Urinary bladder (tissue), 4 donors: ENCODE results near the gene SLC6A1. TPM values are rescaled to one million over a fixed set of nuclear protein-coding genes. Genes with fewer than 3 reads are reported as not detected.

Experiments used
- DNase-seq: peaks from one replicate; pipeline ENCODE4 v3.0.0-alpha.2; 2015; ENCODE audit errors: extremely low spot score
- H3K27ac ChIP-seq: one replicate; pipeline ENCODE4 v1.5.1; 2013; ENCODE audit warnings: low read depth, mild to moderate bottlenecking, moderate library complexity
- H3K36me3 ChIP-seq: one replicate; pipeline ENCODE4 v1.6.1; 2013; ENCODE audit warnings: mild to moderate bottlenecking, moderate library complexity; ENCODE audit not compliant: insufficient read depth
- H3K4me1 ChIP-seq: one replicate; pipeline ENCODE4 v1.6.1; 2013; ENCODE audit warnings: mild to moderate bottlenecking, moderate library complexity; ENCODE audit not compliant: insufficient read depth
- H3K4me3 ChIP-seq: one replicate; pipeline ENCODE4 v1.5.1; 2013; ENCODE audit warnings: low read depth, low read length
- WGBS: extraction: QIAGEN DNeasy Blood & Tissue Kit; methylation state at CpG from one replicate; pipeline ENCODE4 v1.1.7; 2013; 5-methylcytosine and 5-hydroxymethylcytosine counted together
- polyA plus RNA-seq: library from polyadenylated mRNA; stranded (reverse); fragments of 200-250 nt; gene quantifications from one replicate; pipeline ENCODE4 v1.2.3, GENCODE V29; 2013
- total RNA-seq: library from RNA; depleted of rRNA; stranded (reverse); fragments of >200 nt; gene quantifications from one replicate; pipeline ENCODE4 v1.2.3, GENCODE V29; 2014
- donor health status: healthy with polysubstance abuse.
- donor health status: healthy.

The SLC6A1 gene
- total and polyA plus RNA-seq, 2 donors, result 0.75 to 3.2 TPM

DNA sequence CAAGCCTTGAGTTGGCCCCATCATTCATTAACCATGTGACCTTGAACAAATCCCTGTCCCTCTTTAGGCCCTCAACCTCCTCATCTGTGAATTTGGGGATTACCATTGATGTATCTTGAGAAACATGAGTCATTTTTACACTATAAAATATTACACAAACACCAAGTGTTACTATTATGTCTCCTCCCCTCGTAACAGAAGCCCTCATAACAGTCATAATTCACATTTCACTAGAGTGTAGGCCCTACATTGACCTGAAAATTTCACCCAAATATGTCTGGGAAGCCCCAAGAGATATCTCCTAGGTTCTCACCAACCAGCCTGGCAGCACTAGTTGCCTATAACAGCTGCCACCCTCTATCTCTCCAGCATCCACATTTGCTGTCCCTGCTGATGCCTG, 15.8 kb upstream of the SLC6A1 start:
- Histone ChIP-seq H3K36me3 (no peaks in the 10 kb centered on the region), H3K4me3 (no peak overlapping the region), H3K27ac (no peak overlapping the region), H3K4me1 (no peaks in the 10 kb centered on the region)
- 88% methylated on average over 1 of the region's 1 CpG for WGBS
- DNase-seq, result no peak

DNA sequence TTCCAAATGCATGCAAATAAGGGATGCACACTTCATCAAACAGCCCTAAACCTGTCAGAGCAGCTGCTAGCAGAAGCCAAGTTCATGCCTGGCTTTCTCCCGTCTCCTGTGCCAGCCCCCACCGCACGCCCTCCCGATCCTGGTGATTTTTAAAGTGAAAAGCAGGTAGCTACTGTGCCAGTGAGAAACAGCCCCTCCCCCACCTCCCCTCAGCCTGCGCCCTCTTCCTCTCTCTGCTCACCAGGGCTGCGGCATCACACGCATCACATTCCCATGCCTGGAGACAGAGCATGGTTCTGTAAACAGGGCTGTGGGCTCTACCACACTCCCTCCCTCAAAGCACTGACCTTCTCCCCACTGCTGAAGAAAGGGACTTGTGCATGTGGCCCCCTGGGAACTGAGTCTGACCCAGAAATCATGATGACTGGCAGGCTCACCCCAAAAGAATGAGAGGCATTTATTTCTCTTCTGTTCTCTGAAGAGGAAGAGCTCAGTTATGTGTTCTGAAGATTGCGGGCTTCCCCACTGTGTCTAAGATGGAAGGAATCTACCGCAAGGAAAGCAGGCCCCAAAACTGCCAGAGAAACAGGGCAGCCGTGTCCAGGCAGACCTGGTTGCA, 14.5 kb upstream of the SLC6A1 start:
- H3K4me1 ChIP-seq, result no peaks in the 10 kb centered on the region
- 29% methylated on average over 10 of the region's 10 CpGs for WGBS
- no peak overlapping the region for H3K4me3 ChIP-seq
- no peak overlapping the region for H3K27ac ChIP-seq
- no peaks in the 10 kb centered on the region for H3K36me3 ChIP-seq
- DNase-seq, result no peak

- Histone ChIP-seq H3K36me3 (no peaks in the 10 kb centered on the region), H3K27ac (no peak overlapping the region), H3K4me1 (no peaks in the 10 kb centered on the region), H3K4me3 (no peak overlapping the region)
- 93% methylated on average over 7 of the region's 7 CpGs for WGBS
- no peak for DNase-seq
These were observed 13.6 kb upstream of the SLC6A1 start for GRCh38 chr3:10978956-10979355.

DNA sequence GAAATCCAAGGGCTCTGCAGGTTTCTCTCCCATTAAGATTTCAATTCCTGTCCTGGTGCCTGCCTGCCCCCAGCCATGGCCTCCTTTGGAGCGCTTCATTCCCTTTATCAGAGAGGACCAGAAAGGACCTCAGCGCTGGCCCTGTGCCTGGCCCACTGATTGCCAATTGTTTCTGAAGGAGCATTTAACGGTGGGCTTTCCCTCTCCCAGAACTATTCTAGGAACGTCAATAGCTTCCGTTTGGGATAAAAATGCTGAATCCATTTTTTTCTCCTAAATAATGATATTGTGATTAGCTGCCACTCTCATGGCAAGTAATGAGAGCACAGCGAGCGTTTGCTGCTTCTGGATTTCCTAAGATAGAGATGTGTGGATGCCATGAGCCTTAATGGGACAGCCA, 12.2 kb upstream of the SLC6A1 start:
- no peaks in the 10 kb centered on the region for H3K4me1 ChIP-seq
- WGBS, result 74% methylated on average over 7 of the region's 7 CpGs
- H3K27ac ChIP-seq, result no peak overlapping the region
- H3K4me3 ChIP-seq, result no peak overlapping the region
- DNase-seq, result no peak
- no peaks in the 10 kb centered on the region for H3K36me3 ChIP-seq

DNA sequence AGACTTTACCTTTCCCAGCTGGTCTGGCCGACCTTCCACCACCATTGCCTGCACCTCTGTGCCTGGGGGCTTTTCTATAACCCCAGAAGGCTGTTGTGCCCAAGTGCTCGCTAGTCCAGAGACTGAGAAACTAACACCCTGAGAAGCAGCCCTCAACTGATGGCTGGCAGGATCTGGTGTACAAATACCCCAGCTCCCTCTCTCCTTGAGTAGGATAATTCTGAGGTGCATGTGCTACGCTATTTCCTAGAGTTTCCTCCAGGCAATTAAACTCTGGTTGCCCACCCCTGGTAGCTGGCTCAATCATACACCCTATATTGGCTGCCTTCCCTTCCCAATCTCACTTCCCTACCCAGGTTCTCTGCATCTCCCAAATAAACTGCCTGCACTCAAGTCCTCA, 11.5 kb upstream of the SLC6A1 start:
- no peak overlapping the region for H3K27ac ChIP-seq
- no peak for DNase-seq
- H3K4me3 ChIP-seq, result no peak overlapping the region
- WGBS, result 75% methylated on average over 3 of the region's 3 CpGs
- no peaks in the 10 kb centered on the region for H3K4me1 ChIP-seq
- H3K36me3 ChIP-seq, result no peaks in the 10 kb centered on the region

DNA sequence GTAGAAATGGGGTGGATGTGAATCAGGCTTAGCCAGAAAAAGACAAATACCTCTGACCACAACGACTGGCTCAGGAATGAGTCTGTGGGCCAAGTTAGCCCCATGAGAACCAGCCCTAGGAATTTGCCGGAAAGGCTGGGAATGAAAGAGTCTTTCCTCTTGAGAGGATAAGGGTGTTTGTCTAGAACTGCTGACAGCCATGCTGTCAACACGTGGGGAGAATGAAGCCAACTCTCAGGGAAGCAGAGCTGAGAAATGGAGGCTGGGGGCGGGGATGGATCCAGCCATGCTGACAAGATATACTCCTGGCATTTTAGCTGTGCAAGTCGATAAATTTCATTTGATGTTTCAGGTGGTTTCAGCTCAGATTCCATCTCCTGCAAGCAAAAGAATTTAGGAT, 10.6 kb upstream of the SLC6A1 start:
- no peaks in the 10 kb centered on the region for H3K4me1 ChIP-seq
- no peak overlapping the region for H3K27ac ChIP-seq
- no peak overlapping the region for H3K4me3 ChIP-seq
- WGBS, result 58% methylated on average over 5 of the region's 5 CpGs
- no peak for DNase-seq
- H3K36me3 ChIP-seq, result no peaks in the 10 kb centered on the region

DNA sequence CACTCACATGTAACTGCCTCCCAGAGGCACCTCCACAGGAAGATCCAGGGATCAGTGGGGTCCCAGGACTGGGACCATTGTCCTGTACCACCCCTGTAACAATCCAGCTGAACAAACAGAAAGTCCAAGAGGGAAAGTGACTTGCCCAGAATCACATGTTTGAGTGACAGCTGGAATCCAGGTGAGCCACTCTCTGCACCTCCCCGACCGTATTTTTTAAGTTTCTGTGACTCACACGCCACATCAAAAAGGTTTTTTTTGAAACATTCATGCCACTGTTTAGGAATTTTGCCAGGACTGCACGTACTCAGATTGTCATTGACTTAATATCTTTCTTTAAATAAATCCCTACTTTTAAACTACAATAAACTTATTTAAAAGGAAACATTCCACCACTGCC, 9.8 kb upstream of the SLC6A1 start:
- Histone ChIP-seq H3K27ac (no peak overlapping the region), H3K36me3 (no peaks in the 10 kb centered on the region)
- WGBS, result 9% methylated on average over 4 of the region's 4 CpGs

GRCh38 chr3:10983219-10983916, 9.2 kb upstream of the SLC6A1 start:
- DNase-seq, result no peak
- no peak overlapping the region for H3K27ac ChIP-seq

More for the DNA sequence above, 9.8 kb upstream of the SLC6A1 start:
- Histone ChIP-seq H3K4me3 (no peak overlapping the region), H3K4me1 (no peaks in the 10 kb centered on the region)
- DNase-seq, result no peak

DNA sequence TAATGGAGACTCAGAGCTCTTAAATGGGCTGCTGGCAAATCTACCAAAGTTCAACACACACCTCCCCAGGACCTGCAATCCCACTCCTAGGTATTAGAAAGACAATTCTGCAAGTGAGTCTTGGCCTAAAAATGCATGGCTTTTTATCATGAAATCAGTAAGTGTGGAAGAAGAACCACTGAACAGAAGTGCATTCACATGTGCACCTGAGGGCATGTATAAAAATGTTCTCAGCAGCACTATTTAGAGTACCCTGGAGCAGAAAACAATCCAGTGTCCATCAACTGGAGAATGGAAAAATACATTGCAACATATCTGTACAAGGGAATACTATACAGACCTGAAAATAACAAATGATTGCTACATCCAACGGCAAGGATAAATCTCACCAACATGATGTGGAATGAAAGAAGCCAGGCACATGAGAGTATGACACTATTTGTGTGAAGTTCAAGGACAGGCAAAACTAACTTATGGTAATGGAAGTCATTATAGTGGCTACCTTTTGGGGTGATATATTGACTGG, 8.1 kb upstream of the SLC6A1 start:
- DNase-seq, result no peak
- 82% methylated on average over 1 of the region's 1 CpG for WGBS

More at GRCh38 chr3:10983219-10983916, 9.2 kb upstream of the SLC6A1 start:
- no peaks in the 10 kb centered on the region for H3K36me3 ChIP-seq
- H3K4me3 ChIP-seq, result no peak overlapping the region
- no peaks in the 10 kb centered on the region for H3K4me1 ChIP-seq
- 21% methylated on average over 7 of the region's 7 CpGs for WGBS

DNA sequence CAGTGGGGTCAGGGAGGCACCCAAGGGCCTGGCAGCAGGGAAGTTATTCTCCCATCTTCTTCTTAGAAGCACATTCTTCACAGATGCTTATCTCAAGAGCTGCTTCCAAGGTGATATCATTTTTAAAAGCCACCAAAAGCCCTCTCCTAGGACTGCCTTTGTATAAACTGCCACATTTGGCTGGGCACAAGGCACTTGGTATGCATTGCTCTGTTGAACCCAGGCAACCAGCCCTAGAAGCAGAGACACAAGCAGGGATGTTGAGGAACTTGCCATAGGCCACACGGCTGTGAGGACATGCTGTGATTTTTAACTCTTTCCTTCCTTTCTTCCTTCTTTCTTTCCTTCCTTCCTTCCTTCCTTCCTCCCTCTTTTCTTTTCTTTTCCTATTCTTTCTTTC, 7.4 kb upstream of the SLC6A1 start:
- DNase-seq, result no peak
- WGBS, result 36% methylated on average over 1 of the region's 1 CpG

More for the DNA sequence above, 8.1 kb upstream of the SLC6A1 start:
- H3K4me3 ChIP-seq, result no peak overlapping the region
- H3K4me1 ChIP-seq, result no peaks in the 10 kb centered on the region
- no peaks in the 10 kb centered on the region for H3K36me3 ChIP-seq
- no peak overlapping the region for H3K27ac ChIP-seq

DNA sequence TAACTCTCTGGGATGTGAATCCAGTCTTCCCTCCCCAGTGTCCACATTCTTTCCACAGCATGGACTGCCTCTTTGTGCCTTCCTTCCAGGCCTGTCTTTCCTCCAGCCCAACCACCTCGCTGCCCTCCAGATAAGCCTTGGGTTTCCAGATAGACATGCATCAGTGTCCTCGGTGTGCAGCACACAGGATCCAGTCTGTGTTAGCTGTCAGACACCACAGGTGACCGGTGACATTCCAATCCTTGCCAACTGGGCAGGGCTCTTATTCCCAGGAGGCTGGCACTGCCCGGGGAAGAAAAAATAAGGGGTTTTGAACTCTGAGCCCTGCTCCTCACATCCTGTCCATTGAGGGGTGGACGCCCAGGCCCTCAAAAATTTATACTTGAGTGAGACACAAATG, 6.0 kb upstream of the SLC6A1 start:
- no peaks in the 10 kb centered on the region for H3K36me3 ChIP-seq
- DNase-seq, result no peak
- H3K27ac ChIP-seq, result no peak overlapping the region
- H3K4me1 ChIP-seq, result no peaks in the 10 kb centered on the region
- no peak overlapping the region for H3K4me3 ChIP-seq
- 81% methylated on average over 5 of the region's 5 CpGs for WGBS

More for the DNA sequence above, 7.4 kb upstream of the SLC6A1 start:
- no peaks in the 10 kb centered on the region for H3K4me1 ChIP-seq
- H3K27ac ChIP-seq, result no peak overlapping the region
- no peaks in the 10 kb centered on the region for H3K36me3 ChIP-seq
- no peak overlapping the region for H3K4me3 ChIP-seq

DNA sequence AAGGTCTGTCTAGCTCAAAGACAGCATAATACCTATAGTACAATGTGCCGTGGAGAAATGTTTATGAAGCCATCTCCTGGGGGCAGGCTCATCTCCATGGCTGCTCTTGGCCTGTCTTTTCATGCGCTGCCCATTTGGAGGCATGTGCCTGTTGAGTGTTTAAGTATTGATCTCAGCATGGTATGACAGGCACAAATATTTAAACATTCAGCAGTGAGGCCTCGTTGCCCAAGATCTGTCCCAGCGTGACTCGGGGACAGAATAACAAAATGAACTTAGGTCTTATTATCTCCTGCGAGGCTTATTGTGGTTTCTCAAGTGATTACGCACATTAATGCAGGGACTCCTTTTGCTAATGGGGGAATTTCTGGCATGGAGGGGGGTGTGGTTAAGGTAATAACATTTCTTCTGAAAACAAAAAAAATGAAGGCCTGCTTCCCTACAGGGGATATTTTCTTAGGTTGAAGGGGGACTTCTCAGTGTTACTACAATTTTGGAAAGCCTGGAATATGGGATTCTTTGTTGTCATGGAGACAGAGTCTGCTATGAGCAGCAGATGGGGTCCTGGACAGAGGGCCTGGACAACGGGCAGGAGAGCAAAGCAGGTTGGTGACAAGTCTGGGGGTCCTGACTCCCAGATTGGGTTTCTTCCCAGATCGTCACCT, 4.4 kb upstream of the SLC6A1 start:
- Histone ChIP-seq H3K4me1 (no peaks in the 10 kb centered on the region), H3K27ac (no peak overlapping the region), H3K36me3 (no peaks in the 10 kb centered on the region), H3K4me3 (no peak overlapping the region)
- DNase-seq, result no peak
- WGBS, result 79% methylated on average over 9 of the region's 9 CpGs

GRCh38 chr3:10988991-10989484, 3.5 kb upstream of the SLC6A1 start:
- Histone ChIP-seq H3K4me3 (no peak overlapping the region), H3K36me3 (no peaks in the 10 kb centered on the region), H3K27ac (no peak overlapping the region), H3K4me1 (no peaks in the 10 kb centered on the region)
- no peak for DNase-seq
- WGBS, result 79% methylated on average over 7 of the region's 7 CpGs
